Mucosa of rectum (tissue), 2 donors: Measurements from ENCODE around the gene UNC5CL.
A peak's percentile ranks its signal among the peaks of the same experiment; 100 is the strongest.
"Not testable (repeated sequence)": the region's sequence is repeated elsewhere in the genome, so short reads cannot be mapped to it uniquely, and the experiment has no call there.

Experiments
- H3K27ac ChIP-seq, 2 donors: one replicate each; pipeline ENCODE4 v1.7.0; 2013; ENCODE audit warnings: inconsistent platforms in 2 of 2, low read depth in 2 of 2, low read length in 2 of 2
- H3K27me3 ChIP-seq, 2 donors: one replicate each; pipeline ENCODE4 v1.7.0; 2013; ENCODE audit warnings: low read length in 2 of 2; ENCODE audit not compliant: control insufficient read depth in 2 of 2, insufficient read depth in 2 of 2
- H3K36me3 ChIP-seq, 2 donors: one replicate each; pipeline ENCODE4 v1.7.0; 2013; ENCODE audit warnings: low read length in 2 of 2; ENCODE audit not compliant: control insufficient read depth in 2 of 2, insufficient read depth in 2 of 2
- H3K4me1 ChIP-seq, 2 donors: one replicate each; pipeline ENCODE4 v1.7.0; 2013; ENCODE audit warnings: low read length in 2 of 2, mild to moderate bottlenecking in 1 of 2; ENCODE audit not compliant: control insufficient read depth in 2 of 2, insufficient read depth in 2 of 2
- H3K4me3 ChIP-seq, 2 donors: one replicate each; pipeline ENCODE4 v1.7.0; 2013; ENCODE audit warnings: low read length in 2 of 2
- H3K9ac ChIP-seq, 2 donors: one replicate each; pipeline ENCODE4 v1.7.0; 2013; ENCODE audit warnings: low read length in 2 of 2, low read depth in 1 of 2, mild to moderate bottlenecking in 1 of 2
- H3K9me3 ChIP-seq, 2 donors: one replicate each; pipeline ENCODE4 v1.7.0; 2013; ENCODE audit warnings: low read length in 2 of 2; ENCODE audit not compliant: control insufficient read depth in 2 of 2
- donor health status: healthy.
- donor health status: Normal muscosa, but diverticular disease.

UNC5CL gene

GRCh38 chr6:41027799-41028560, 11.0 kb downstream of the UNC5CL start:
- H3K27me3 ChIP-seq, result no peaks in the 10 kb centered on the region
- H3K4me1 ChIP-seq, result peaks cover 4 to 10% of the 10 kb centered on the region in 2 donors

GRCh38 chr6:41027241-41027640, 11.8 kb downstream of the UNC5CL start:
- peak overlapping the region; percentile 60 to 62 for H3K4me3 ChIP-seq
- H3K27ac ChIP-seq, result no peak overlapping the region
- no peaks in the 10 kb centered on the region for H3K36me3 ChIP-seq

More at GRCh38 chr6:41027799-41028560, 11.0 kb downstream of the UNC5CL start:
- Histone ChIP-seq H3K27ac (peak overlapping the region; percentile 52 to 53), H3K9ac (peak overlapping the region; percentile 54 to 73), H3K36me3 (no peaks in the 10 kb centered on the region), H3K4me3 (peak overlapping the region; percentile 62), H3K9me3 (no peaks in the 10 kb centered on the region)

GRCh38 chr6:41025966-41026530, 13.0 kb downstream of the UNC5CL start:
- Histone ChIP-seq H3K4me1 (peaks cover 4 to 10% of the 10 kb centered on the region in 2 donors), H3K4me3 (no peak overlapping the region), H3K9ac (no peak overlapping the region), H3K9me3 (no peaks in the 10 kb centered on the region), H3K27me3 (no peaks in the 10 kb centered on the region), H3K27ac (no peak overlapping the region), H3K36me3 (no peaks in the 10 kb centered on the region)

More at GRCh38 chr6:41027241-41027640, 11.8 kb downstream of the UNC5CL start:
- H3K9me3 ChIP-seq, result no peaks in the 10 kb centered on the region
- peak overlapping the region; percentile 0 to 73 for H3K9ac ChIP-seq
- H3K27me3 ChIP-seq, result no peaks in the 10 kb centered on the region
- H3K4me1 ChIP-seq, result peaks cover 4 to 10% of the 10 kb centered on the region in 2 donors

GRCh38 chr6:41023114-41023513, 15.9 kb downstream of the UNC5CL start:
- H3K36me3 ChIP-seq, result no peaks in the 10 kb centered on the region
- H3K9me3 ChIP-seq, result no peaks in the 10 kb centered on the region
- peaks cover 4 to 6% of the 10 kb centered on the region in 2 donors for H3K4me1 ChIP-seq
- H3K27ac ChIP-seq, result no peak overlapping the region
- H3K27me3 ChIP-seq, result no peaks in the 10 kb centered on the region
- H3K9ac ChIP-seq, result no peak overlapping the region
- no peak overlapping the region for H3K4me3 ChIP-seq

- Histone ChIP-seq H3K4me3 (no peak overlapping the region), H3K4me1 (no peaks in the 10 kb centered on the region), H3K9ac (no peak overlapping the region), H3K36me3 (no peaks in the 10 kb centered on the region), H3K9me3 (no peaks in the 10 kb centered on the region), H3K27me3 (no peaks in the 10 kb centered on the region), H3K27ac (no peak overlapping the region)
Measured at GRCh38 chr6:41022294-41022693, 16.7 kb downstream of the UNC5CL start.

GRCh38 chr6:41021832-41022231, 17.2 kb downstream of the UNC5CL start:
- no peaks in the 10 kb centered on the region for H3K27me3 ChIP-seq
- no peak overlapping the region for H3K4me3 ChIP-seq
- no peaks in the 10 kb centered on the region for H3K9me3 ChIP-seq
- no peak overlapping the region for H3K27ac ChIP-seq
- H3K4me1 ChIP-seq, result no peaks in the 10 kb centered on the region
- no peaks in the 10 kb centered on the region for H3K36me3 ChIP-seq
- H3K9ac ChIP-seq, result no peak overlapping the region

- H3K36me3 ChIP-seq, result no peaks in the 10 kb centered on the region
Measured at GRCh38 chr6:41017663-41018062, 21.4 kb downstream of the UNC5CL start.

GRCh38 chr6:41015860-41016259, 23.2 kb downstream of the UNC5CL start:
- H3K27me3 ChIP-seq, H3K4me1 ChIP-seq, H3K9me3 ChIP-seq, H3K4me3 ChIP-seq, H3K36me3 ChIP-seq, H3K9ac ChIP-seq, H3K27ac ChIP-seq: not testable (repeated sequence)

More at GRCh38 chr6:41017663-41018062, 21.4 kb downstream of the UNC5CL start:
- Histone ChIP-seq H3K4me3 (no peak overlapping the region), H3K27ac (no peak overlapping the region), H3K4me1 (no peaks in the 10 kb centered on the region), H3K9me3 (no peaks in the 10 kb centered on the region), H3K9ac (no peak overlapping the region), H3K27me3 (no peaks in the 10 kb centered on the region)

GRCh38 chr6:41014780-41015179, 24.2 kb downstream of the UNC5CL start:
- Histone ChIP-seq H3K27me3 (no peaks in the 10 kb centered on the region), H3K4me1 (no peaks in the 10 kb centered on the region), H3K9me3 (no peaks in the 10 kb centered on the region), H3K4me3 (no peak overlapping the region), H3K36me3 (no peaks in the 10 kb centered on the region), H3K27ac (no peak overlapping the region), H3K9ac (no peak overlapping the region)

GRCh38 chr6:41013466-41014153, 25.4 kb downstream of the UNC5CL start:
- no peaks in the 10 kb centered on the region for H3K36me3 ChIP-seq
- no peak overlapping the region for H3K27ac ChIP-seq
- no peaks in the 10 kb centered on the region for H3K27me3 ChIP-seq
- no peaks in the 10 kb centered on the region for H3K4me1 ChIP-seq
- H3K9me3 ChIP-seq, result no peaks in the 10 kb centered on the region
- no peak overlapping the region for H3K9ac ChIP-seq
- H3K4me3 ChIP-seq, result no peak overlapping the region
